ENCODE results near the gene NDUFS6.

GRCh38 chr5:1855596-1855995, 54.4 kb downstream of the NDUFS6 start:
- TF ChIP-seq POLR2AphosphoS5 (IDR thresholded peaks at IDR 0.05; ENCODE audit: low read depth, low read length) (no peak), POLR2A (IDR thresholded peaks at IDR 0.05; ENCODE audit: low read depth, low read length) (no peak), SPI1 (IDR thresholded peaks at IDR 0.05; ENCODE audit: low read depth, low read length) (no peak), POU2F2 (IDR thresholded peaks at IDR 0.05; ENCODE audit: low read depth, low read length) (no peak)

Data from GM12891 (cell line).